Hepatocyte (in vitro differentiated cells): ENCODE data around the gene PLXNB3.

Source experiments
- CTCF ChIP-seq: fragments of 200-600 bp; sonication (generic); IDR thresholded peaks from 2 replicates; pipeline ENCODE4 v1.5.1; 2016; ENCODE audit warnings: antibody characterized with exemption, mild to moderate bottlenecking; ENCODE audit not compliant: poor library complexity
- EZH2 ChIP-seq: fragments of 200-600 bp; sonication (generic); IDR thresholded peaks from 2 replicates; pipeline ENCODE4 v1.6.1; 2016; ENCODE audit warnings: antibody characterized with exemption, mild to moderate bottlenecking, borderline replicate concordance
- EZH2phosphoT487 ChIP-seq: fragments of 200-600 bp; sonication (generic); IDR thresholded peaks from one replicate; pipeline ENCODE4 v1.6.1; 2018; ENCODE audit warnings: antibody characterized with exemption, mild to moderate bottlenecking, low read depth, moderate library complexity; ENCODE audit not compliant: unreplicated experiment, severe bottlenecking

DNA sequence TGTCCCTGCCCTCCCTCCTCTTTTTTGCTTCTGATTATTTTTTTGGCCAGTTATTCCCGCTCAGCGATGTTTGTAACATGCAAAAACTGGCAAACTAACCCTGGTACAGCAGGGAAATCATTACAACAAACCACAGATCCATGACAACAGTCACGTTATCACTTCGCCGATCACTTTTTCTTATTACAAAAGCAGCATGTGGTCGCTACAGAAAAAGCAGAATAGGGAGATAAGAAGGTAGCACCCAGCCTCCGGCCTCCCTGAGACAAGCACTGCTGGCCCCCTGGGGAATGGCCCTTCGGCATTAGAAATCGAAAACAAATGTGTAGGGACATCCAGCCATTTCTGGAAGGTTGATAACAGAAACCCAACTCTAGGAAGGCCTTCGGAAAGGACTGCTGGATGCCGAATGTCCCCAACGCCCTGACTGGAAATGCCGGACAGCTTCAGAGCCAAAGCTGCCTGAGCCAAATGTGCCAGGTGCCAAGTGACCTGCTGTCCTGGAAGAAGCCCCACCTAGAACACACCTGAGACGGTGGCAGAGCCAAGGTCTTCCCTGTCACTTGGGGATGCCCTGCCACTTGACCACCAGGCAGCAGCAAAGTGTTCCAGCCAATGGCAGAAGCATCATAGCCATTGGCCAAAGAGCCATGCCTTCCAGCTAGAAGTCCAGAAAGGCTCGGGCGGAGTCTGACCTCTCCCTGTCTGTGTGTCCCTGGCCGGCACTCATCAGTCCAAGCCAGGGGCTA lies 27.2 kb downstream of the PLXNB3 start:
- TF ChIP-seq CTCF (no peak), EZH2phosphoT487 (no peak), EZH2 (no peak)
